ENCODE measurements around the gene RNF11. TPM values are rescaled to one million over a fixed set of nuclear protein-coding genes. Genes with fewer than 3 reads are reported as not detected.

RNF11 gene
- total RNA-seq, 1 donor from 2014 or later: 15.3 TPM

GRCh38 chr1:51192213-51192843, 43.7 kb upstream of the RNF11 start:
- TF ChIP-seq CTCF (IDR thresholded peaks at IDR 0.05): peak; percentile 66
- H3K9me3 Mint-ChIP-seq: no peaks in the 10 kb centered on the region
- H3K27me3 Mint-ChIP-seq: peaks cover 7% of the 10 kb centered on the region
- no peaks in the 10 kb centered on the region for H3K36me3 Mint-ChIP-seq (ENCODE audit: low read depth)
- H3K4me1 Mint-ChIP-seq: no peaks in the 10 kb centered on the region
- intact Hi-C loops (cut with micrococcal nuclease): loop anchor here (1.0 kb wide), 1 partner anchor 105 kb away; no protein-coding TSS in a partner anchor
- no peak overlapping the region for H3K27ac Mint-ChIP-seq
- H3K4me3 Mint-ChIP-seq: no peak overlapping the region
- CTCF ChIA-PET: interaction anchor here (1.0 to 5.6 kb wide), 11 partner anchors 9 to 417 kb away, joined by 3 to 124 read pairs (median 4); no protein-coding TSS in a partner anchor
- POLR2A ChIA-PET: no interaction called here
- ATAC-seq (ENCODE audit: low read depth) (peak; percentile 42), DNase-seq (peak; percentile 16)

DNA sequence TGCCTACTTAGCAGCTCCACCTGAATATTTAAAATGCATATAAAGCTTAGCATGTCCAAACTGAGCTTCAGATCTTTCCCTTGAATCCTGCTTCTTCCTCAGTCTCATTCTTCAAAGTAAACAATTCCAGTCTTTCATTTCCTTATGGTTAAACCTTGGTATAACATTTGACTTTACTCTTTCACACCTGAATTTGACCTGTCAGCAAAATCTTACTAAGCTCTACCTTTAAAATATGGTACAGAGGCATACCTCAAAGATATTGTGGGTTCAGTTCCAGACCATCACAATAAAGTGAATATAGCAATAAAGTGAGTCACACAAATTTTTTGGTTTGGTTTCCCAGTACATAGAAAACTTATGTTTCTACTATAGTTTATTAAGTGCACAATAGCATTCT, 42.5 kb upstream of the RNF11 start:
- POLR2A ChIA-PET: no interaction called here
- intact Hi-C loops (cut with micrococcal nuclease): no loop called here

GRCh38 chr1:51203121-51203873, 32.8 kb upstream of the RNF11 start:
- H3K4me1 Mint-ChIP-seq: no peaks in the 10 kb centered on the region
- TF ChIP-seq CTCF (IDR thresholded peaks at IDR 0.05): no peak
- no peaks in the 10 kb centered on the region for H3K36me3 Mint-ChIP-seq (ENCODE audit: low read depth)
- ATAC-seq (ENCODE audit: low read depth) (no peak), DNase-seq (no peak)
- H3K27ac Mint-ChIP-seq: no peak overlapping the region
- ChIA-PET POLR2A (no interaction called here), CTCF (no interaction called here)
- no peaks in the 10 kb centered on the region for H3K9me3 Mint-ChIP-seq
- H3K27me3 Mint-ChIP-seq: no peaks in the 10 kb centered on the region
- intact Hi-C loops (cut with micrococcal nuclease): no loop called here
- H3K4me3 Mint-ChIP-seq: no peak overlapping the region

More for the DNA sequence above, 42.5 kb upstream of the RNF11 start:
- no peaks in the 10 kb centered on the region for H3K36me3 Mint-ChIP-seq (ENCODE audit: low read depth)
- no peaks in the 10 kb centered on the region for H3K9me3 Mint-ChIP-seq
- H3K4me1 Mint-ChIP-seq: no peaks in the 10 kb centered on the region
- H3K27me3 Mint-ChIP-seq: peaks cover 7% of the 10 kb centered on the region
- DNase-seq (no peak), ATAC-seq (ENCODE audit: low read depth) (no peak)
- H3K27ac Mint-ChIP-seq: no peak overlapping the region
- no peak for TF ChIP-seq CTCF (IDR thresholded peaks at IDR 0.05)
- no peak overlapping the region for H3K4me3 Mint-ChIP-seq
- CTCF ChIA-PET: interaction anchor here (0.8 to 5.6 kb wide), 7 partner anchors 15 to 490 kb away, joined by 3 to 47 read pairs (median 4); no protein-coding TSS in a partner anchor

GRCh38 chr1:51203874-51204245, 32.2 kb upstream of the RNF11 start:
- no peaks in the 10 kb centered on the region for H3K9me3 Mint-ChIP-seq
- H3K4me3 Mint-ChIP-seq: no peak overlapping the region
- no peak overlapping the region for H3K27ac Mint-ChIP-seq
- H3K27me3 Mint-ChIP-seq: no peaks in the 10 kb centered on the region
- H3K36me3 Mint-ChIP-seq (ENCODE audit: low read depth): no peaks in the 10 kb centered on the region
- intact Hi-C loops (cut with micrococcal nuclease): no loop called here
- POLR2A ChIA-PET: no interaction called here
- ATAC-seq (ENCODE audit: low read depth) (no peak), DNase-seq (no peak)
- no peak for TF ChIP-seq CTCF (IDR thresholded peaks at IDR 0.05)
- CTCF ChIA-PET: no interaction called here
- no peaks in the 10 kb centered on the region for H3K4me1 Mint-ChIP-seq

DNA sequence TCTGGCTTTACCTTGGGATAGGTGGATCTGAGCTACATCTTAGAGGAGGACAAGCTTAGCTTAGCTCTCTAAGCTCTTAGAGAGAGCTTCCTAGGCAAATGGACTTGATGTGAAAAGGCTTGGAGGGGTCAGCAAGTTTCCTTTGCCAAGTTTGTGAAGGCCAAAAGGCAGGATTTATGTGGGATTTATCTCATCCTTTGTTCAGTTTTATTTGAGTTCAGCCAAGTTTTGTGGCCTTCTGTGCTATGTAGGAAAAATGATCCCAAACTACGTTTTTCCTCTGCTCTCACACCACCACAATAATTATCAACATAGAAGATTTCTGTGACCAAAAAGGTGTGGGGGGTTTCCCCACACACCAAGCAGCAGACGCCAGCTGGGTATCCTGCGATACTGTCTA, 26.0 kb upstream of the RNF11 start:
- H3K27ac Mint-ChIP-seq: no peak overlapping the region
- ATAC-seq (ENCODE audit: low read depth) (no peak), DNase-seq (no peak)
- CTCF ChIA-PET: no interaction called here
- peaks cover 6% of the 10 kb centered on the region for H3K4me1 Mint-ChIP-seq
- no peaks in the 10 kb centered on the region for H3K9me3 Mint-ChIP-seq
- intact Hi-C loops (cut with micrococcal nuclease): no loop called here
- H3K36me3 Mint-ChIP-seq (ENCODE audit: low read depth): no peaks in the 10 kb centered on the region
- H3K27me3 Mint-ChIP-seq: no peaks in the 10 kb centered on the region
- no peak overlapping the region for H3K4me3 Mint-ChIP-seq
- POLR2A ChIA-PET: no interaction called here
- TF ChIP-seq CTCF (IDR thresholded peaks at IDR 0.05): no peak
